Thyroid gland (tissue), 4 donors: ENCODE results near the gene CHDH. TPM values are rescaled to one million over a fixed set of nuclear protein-coding genes. Genes with fewer than 3 reads are reported as not detected.

Source experiments
- DNase-seq, 2 donors: peaks; one replicate each; pipeline ENCODE4 v3.0.0-alpha.2; 2019
- H3K27ac ChIP-seq, 3 donors: fragments of 200-600 bp; sonication (generic); 1 replicate in 2 of 3; 2 replicates in 1 of 3; pipeline ENCODE4 v1.5.1; 2016 to 2019; ENCODE audit warnings: mild to moderate bottlenecking in 1 of 3, moderate library complexity in 1 of 3
- H3K27me3 ChIP-seq: fragments of 200-600 bp; sonication (generic); one replicate; pipeline ENCODE4 v1.5.1; 2019
- H3K36me3 ChIP-seq, 2 donors: fragments of 200-600 bp; sonication (generic); one replicate each; pipeline ENCODE4 v1.5.1; 2016 to 2019
- H3K4me1 ChIP-seq, 2 donors: fragments of 200-600 bp; sonication (generic); one replicate each; pipeline ENCODE4 v1.5.1; 2017 to 2019
- H3K4me3 ChIP-seq, 3 donors: fragments of 200-600 bp; sonication (generic); replicated peaks in 1 of 3; 1 replicate in 2 of 3; 2 replicates in 1 of 3; pipeline ENCODE4 v1.5.1; 2016; ENCODE audit warnings: mild to moderate bottlenecking in 1 of 3
- H3K9me3 ChIP-seq: fragments of 200-600 bp; sonication (generic); one replicate; pipeline ENCODE4 v1.5.1; 2017
- POLR2A ChIP-seq, 2 donors: fragments of 450-650 bp; IDR thresholded peaks; one replicate each; pipeline ENCODE4 v1.6.1; 2017; ENCODE audit warnings: antibody characterized with exemption in 2 of 2, mild to moderate bottlenecking in 2 of 2, moderate library complexity in 1 of 2
- WGBS, 2 donors: methylation state at CpG; one replicate each; pipeline ENCODE4 v1.1.5; 2017; 5-methylcytosine and 5-hydroxymethylcytosine counted together
- intact Hi-C: fragments of 100-400 bp; cut with DNase I; formaldehyde crosslinking; loops from one replicate; pipeline ENCODE4 v1.15.1; 2023
- total RNA-seq, 4 donors: library from RNA; depleted of rRNA; stranded (reverse); fragments of >200 nt; gene quantifications; one replicate each; pipeline ENCODE4 v1.2.3, GENCODE V29; 2016
- TF ChIP-seq, protein P1 (sequence below), 6 experiments: fragments of 200-600 bp in 3 of 6; fragments of 450-650 bp in 3 of 6; sonication (generic) in 3 of 6; IDR thresholded peaks; one replicate each; pipeline ENCODE4 v1.5.1; 2016 to 2019; ENCODE audit warnings: antibody characterized with exemption in 6 of 6, mild to moderate bottlenecking in 2 of 6, inconsistent platforms in 1 of 6, moderate library complexity in 1 of 6

CHDH gene
- total RNA-seq, 4 donors from 2014 or later: 4.7 to 26.9 (median 11.1) TPM

DNA sequence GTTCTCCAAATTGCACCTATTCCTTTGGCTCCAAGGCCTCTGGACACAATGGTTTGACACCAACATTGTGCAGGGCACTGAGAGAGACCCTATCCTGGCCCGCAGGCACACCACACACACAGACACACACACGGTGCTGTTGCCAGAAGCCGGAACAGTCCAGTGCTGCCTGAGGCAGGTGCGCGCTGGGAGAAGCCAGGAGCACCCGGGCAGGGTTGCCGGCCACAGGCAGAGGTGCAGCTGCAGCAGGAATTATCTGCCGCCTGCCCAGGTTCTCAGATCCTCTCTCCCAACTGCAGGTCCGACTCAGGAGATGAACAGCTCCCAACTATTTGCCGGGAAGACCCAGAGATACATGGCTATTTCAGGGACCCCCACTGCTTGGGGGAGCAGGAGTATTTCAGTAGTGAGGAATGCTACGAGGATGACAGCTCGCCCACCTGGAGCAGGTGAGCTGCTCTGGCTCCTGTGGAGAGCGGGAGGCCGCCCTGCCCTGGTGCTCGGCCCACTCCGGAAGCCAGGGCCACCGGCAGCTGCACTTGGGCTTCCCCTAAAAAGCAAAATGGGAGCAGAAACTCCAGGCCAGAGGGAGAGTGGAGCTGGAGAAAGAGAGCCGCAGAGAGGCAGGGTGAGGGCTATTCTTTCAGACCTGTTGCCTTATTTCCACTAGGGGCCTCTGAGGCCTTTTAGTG lies 42.9 kb downstream of the CHDH start:
- H3K27ac ChIP-seq: peak overlapping the region in 1 of 3 donors; percentile 56
- 89 to 96% methylated on average over 5 to 16 of the region's 18 CpGs for WGBS, 2 donors
- no peaks in the 10 kb centered on the region for H3K9me3 ChIP-seq
- peaks cover 6 to 14% of the 10 kb centered on the region in 2 donors for H3K4me1 ChIP-seq
- no peak for DNase-seq
- no peak overlapping the region for H3K4me3 ChIP-seq
- intact Hi-C loops: no loop called here
- H3K36me3 ChIP-seq: no peaks in the 10 kb centered on the region
- no peaks in the 10 kb centered on the region for H3K27me3 ChIP-seq
- no peak for TF ChIP-seq POLR2A (IDR thresholded peaks at IDR 0.05)
- TF ChIP-seq, protein P1, sequence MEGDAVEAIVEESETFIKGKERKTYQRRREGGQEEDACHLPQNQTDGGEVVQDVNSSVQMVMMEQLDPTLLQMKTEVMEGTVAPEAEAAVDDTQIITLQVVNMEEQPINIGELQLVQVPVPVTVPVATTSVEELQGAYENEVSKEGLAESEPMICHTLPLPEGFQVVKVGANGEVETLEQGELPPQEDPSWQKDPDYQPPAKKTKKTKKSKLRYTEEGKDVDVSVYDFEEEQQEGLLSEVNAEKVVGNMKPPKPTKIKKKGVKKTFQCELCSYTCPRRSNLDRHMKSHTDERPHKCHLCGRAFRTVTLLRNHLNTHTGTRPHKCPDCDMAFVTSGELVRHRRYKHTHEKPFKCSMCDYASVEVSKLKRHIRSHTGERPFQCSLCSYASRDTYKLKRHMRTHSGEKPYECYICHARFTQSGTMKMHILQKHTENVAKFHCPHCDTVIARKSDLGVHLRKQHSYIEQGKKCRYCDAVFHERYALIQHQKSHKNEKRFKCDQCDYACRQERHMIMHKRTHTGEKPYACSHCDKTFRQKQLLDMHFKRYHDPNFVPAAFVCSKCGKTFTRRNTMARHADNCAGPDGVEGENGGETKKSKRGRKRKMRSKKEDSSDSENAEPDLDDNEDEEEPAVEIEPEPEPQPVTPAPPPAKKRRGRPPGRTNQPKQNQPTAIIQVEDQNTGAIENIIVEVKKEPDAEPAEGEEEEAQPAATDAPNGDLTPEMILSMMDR (IDR thresholded peaks at IDR 0.05): peak in 1 of 6 experiments; percentile 4

DNA sequence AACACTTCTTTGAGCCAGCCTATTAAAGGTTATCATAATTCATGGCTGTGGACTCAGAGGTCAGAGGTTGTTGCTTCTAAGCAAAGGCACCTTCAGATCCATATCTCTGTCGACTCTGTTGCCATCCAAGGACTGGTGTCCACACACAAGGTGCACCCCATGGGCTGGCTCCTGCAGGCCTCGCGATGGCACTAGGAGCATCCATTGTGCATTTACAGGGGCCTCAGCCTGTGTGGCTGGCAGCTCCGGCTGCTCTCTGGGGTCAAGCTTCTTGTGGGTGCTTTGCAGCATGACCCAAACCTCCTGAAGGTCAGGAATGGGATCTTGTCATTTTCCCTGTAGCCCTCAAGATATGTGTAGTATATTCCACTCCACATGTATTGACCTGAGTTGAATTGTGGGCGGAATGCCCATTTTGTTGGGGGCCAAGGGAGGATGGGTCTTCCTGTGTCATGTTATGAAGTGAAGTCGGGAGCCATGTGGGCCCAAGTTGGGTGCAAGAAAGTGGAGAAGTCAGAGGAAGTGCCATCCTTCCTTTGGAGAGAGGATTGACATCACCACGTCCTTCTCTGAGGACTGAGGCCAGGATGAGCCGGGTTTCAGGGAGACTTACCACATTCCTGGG lies 43.9 kb downstream of the CHDH start:
- Histone ChIP-seq H3K27ac (no peak overlapping the region), H3K36me3 (no peaks in the 10 kb centered on the region), H3K9me3 (no peaks in the 10 kb centered on the region), H3K4me1 (peaks cover 6 to 14% of the 10 kb centered on the region in 2 donors), H3K27me3 (no peaks in the 10 kb centered on the region), H3K4me3 (no peak overlapping the region)
- intact Hi-C loops: no loop called here
- TF ChIP-seq, protein P1 (IDR thresholded peaks at IDR 0.05): no peak
- no peak for TF ChIP-seq POLR2A (IDR thresholded peaks at IDR 0.05)
- no peak for DNase-seq
- 93 to 96% methylated on average over 8 of the region's 8 CpGs for WGBS, 2 donors

DNA sequence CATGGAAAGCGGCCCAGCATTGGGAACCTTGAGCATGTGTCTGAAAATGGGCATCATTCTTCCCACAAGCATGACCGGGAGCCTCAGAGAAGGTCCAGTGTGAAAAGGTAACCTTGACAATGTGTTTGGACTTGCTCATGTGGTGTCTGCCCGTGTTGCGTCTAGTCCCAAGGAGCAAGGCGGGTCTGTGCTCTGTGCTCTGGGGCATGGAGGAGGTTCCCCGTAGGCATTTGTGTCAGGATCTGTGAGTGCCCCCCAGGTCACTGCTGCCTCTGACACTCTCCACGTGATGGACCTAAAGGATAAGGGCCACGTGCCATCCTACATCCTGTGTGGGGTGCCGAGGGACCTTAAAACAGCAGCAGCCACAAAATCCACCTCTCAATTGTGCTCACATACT lies 44.9 kb downstream of the CHDH start:
- DNase-seq: no peak
- H3K36me3 ChIP-seq: no peaks in the 10 kb centered on the region
- 95 to 98% methylated on average over 9 of the region's 9 CpGs for WGBS, 2 donors
- no peak overlapping the region for H3K4me3 ChIP-seq
- H3K27ac ChIP-seq: no peak overlapping the region
- peaks cover 6 to 14% of the 10 kb centered on the region in 2 donors for H3K4me1 ChIP-seq
- H3K27me3 ChIP-seq: no peaks in the 10 kb centered on the region
- intact Hi-C loops: no loop called here
- no peak for TF ChIP-seq POLR2A (IDR thresholded peaks at IDR 0.05)
- TF ChIP-seq, protein P1 (IDR thresholded peaks at IDR 0.05): no peak
- H3K9me3 ChIP-seq: no peaks in the 10 kb centered on the region

DNA sequence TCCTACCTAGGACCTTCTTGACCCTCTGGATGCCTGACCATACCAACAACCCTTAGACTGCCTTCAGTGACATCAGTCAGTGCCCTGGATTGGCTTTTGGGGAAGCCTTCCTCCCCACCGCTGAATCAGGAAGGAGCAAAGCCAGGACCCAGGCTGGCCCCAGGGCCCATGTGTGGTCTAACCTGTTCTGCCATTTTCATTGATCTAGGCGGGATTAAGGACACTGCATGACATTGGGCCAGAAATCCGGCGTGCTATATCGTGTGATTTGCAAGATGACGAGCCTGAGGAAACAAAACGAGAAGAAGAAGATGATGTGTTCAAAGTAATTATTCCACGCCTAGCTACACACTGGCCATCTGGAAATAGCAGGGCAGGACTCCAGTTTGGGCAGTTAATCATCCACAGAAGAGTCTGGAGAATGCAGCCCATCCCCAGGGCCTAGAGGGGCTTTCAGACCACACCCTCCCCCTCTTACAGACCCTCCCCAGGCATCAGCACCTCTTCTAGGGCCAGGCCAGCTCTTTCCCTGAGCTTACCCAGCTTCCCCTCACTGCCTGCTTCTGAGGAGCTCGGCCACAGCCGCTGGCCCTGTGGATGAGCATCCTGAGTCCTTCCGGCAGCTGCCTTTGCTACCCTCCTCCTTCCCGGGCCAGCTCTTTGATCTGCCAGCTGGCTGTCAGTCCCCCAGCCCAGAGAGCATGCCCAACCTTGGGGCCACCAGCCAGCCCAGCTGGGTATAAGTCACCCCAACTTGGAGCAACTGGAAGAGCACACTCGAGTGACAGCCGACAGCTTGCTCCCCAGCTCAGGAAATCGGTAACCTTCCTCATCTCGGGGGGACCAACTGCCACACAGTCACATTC lies 45.9 kb downstream of the CHDH start:
- no peaks in the 10 kb centered on the region for H3K27me3 ChIP-seq
- intact Hi-C loops: no loop called here
- WGBS, 2 donors: 91% methylated on average over 16 of the region's 16 CpGs
- H3K4me1 ChIP-seq: peaks cover 6 to 14% of the 10 kb centered on the region in 2 donors
- H3K36me3 ChIP-seq: no peaks in the 10 kb centered on the region
- DNase-seq: no peak
- H3K27ac ChIP-seq: no peak overlapping the region
- H3K9me3 ChIP-seq: no peaks in the 10 kb centered on the region
- TF ChIP-seq POLR2A (IDR thresholded peaks at IDR 0.05): no peak
- TF ChIP-seq, protein P1 (IDR thresholded peaks at IDR 0.05): no peak
- no peak overlapping the region for H3K4me3 ChIP-seq
